Fibroblast of skin of scalp (primary cell): ENCODE results near the gene TCEAL3.
"Not testable (repeated sequence)": the region's sequence is repeated elsewhere in the genome, so short reads cannot be mapped to it uniquely, and the experiment has no call there.

Source experiments
- DNase-seq: peaks from one replicate; pipeline ENCODE4 v3.0.0-alpha.2; 2013

Gene TCEAL3

GRCh38 chrX:103626855-103627254 lies 19.1 kb downstream of the TCEAL3 start:
- DNase-seq: no peak

- no peak for DNase-seq
These were observed 20.9 kb downstream of the TCEAL3 start, which contains the start of gene TCEAL1 for GRCh38 chrX:103628386-103629317. TSS of gene TCEAL1 (plus strand) at chrX:103628975. CDS start at chrX:103629917, 942 bp downstream.

GRCh38 chrX:103629318-103630170 lies 21.8 kb downstream of the TCEAL3 start:
- DNase-seq: peak; percentile 78

GRCh38 chrX:103630171-103630511 lies 22.4 kb downstream of the TCEAL3 start:
- no peak for DNase-seq

GRCh38 chrX:103631145-103631544 lies 23.4 kb downstream of the TCEAL3 start:
- no peak for DNase-seq

- DNase-seq: no peak
These were observed 27.7 kb downstream of the TCEAL3 start for GRCh38 chrX:103635436-103635835.

GRCh38 chrX:103637604-103638338 lies 30.0 kb downstream of the TCEAL3 start:
- DNase-seq: no peak

- not testable (repeated sequence) for DNase-seq
These were observed 30.9 kb downstream of the TCEAL3 start for GRCh38 chrX:103638479-103639346.

GRCh38 chrX:103640401-103641155 lies 32.8 kb downstream of the TCEAL3 start:
- peak; percentile 61 for DNase-seq

GRCh38 chrX:103644125-103644524 lies 36.4 kb downstream of the TCEAL3 start:
- DNase-seq: no peak

GRCh38 chrX:103647630-103648029 lies 39.9 kb downstream of the TCEAL3 start:
- no peak for DNase-seq

GRCh38 chrX:103651151-103651773 lies 43.5 kb downstream of the TCEAL3 start:
- no peak for DNase-seq

- not testable (repeated sequence) for DNase-seq
These were observed 47.7 kb downstream of the TCEAL3 start for GRCh38 chrX:103655230-103656000.

GRCh38 chrX:103656617-103657016 lies 48.9 kb downstream of the TCEAL3 start:
- peak; percentile 34 for DNase-seq

GRCh38 chrX:103657066-103657465 lies 49.3 kb downstream of the TCEAL3 start:
- not testable (repeated sequence) for DNase-seq

- DNase-seq: no peak
These were observed 51.1 kb downstream of the TCEAL3 start for GRCh38 chrX:103658681-103659433.

GRCh38 chrX:103659460-103659859 lies 51.7 kb downstream of the TCEAL3 start:
- not testable (repeated sequence) for DNase-seq
